K562 (cell line): ENCODE measurements around the gene SLC22A15. TPM values are rescaled to one million over a fixed set of nuclear protein-coding genes. Genes with fewer than 3 reads are reported as not detected.

ENCODE experiments used
- ATAC-seq: fragments of 200-7000 bp; cut with Tn5 transposase; 3 replicates; pipeline ENCODE4 v1.9.1; 2020; ENCODE audit warnings: moderate library complexity
- BruUV-seq: library from RNA; stranded (reverse); fragments of 400-500 nt; replicated peaks from 2 replicates; lab custom pipeline; 2021; lab: Mats Ljungman, UMichigan
- CTCF ChIA-PET: fragments of 300-600 bp; formaldehyde crosslinking; extraction: SDS; loops from one replicate; lab custom pipeline; 2021; ENCODE audit warnings: low intra/inter-chr PET ratio; lab: Yijun Ruan, JAX
- POLR2A ChIA-PET: fragments of 300-600, 350-650 bp; sonication (Branson Sonifier 250); formaldehyde crosslinking; extraction: SDS; loops from one replicate; lab custom pipeline; 2021; ENCODE audit warnings: antibody characterized with exemption, inconsistent platforms; lab: Yijun Ruan, JAX
- DNase-seq, 4 experiments: peaks; one replicate each; pipeline versions ENCODE4 v3.0.0 to v3.0.0-alpha.2; 2011 to 2018; ENCODE audit warnings: low spot score in 3 of 4, mixed read lengths in 3 of 4; ENCODE audit errors: extremely low read depth in 1 of 4
- FAIRE-seq: peaks from 2 replicates; lab custom pipeline; 2011; peaks lifted over from hg19 to GRCh38; lab: Jason Lieb, UNC
- H2AFZ ChIP-seq: 2 replicates; pipeline ENCODE4 v1.6.0; 2011; ENCODE audit warnings: low read depth, low read length, control low read depth, inconsistent platforms
- H3K27ac ChIP-seq: fragments of 200-600 bp; 3 replicates; pipeline ENCODE4 v1.8.0; 2011; ENCODE audit warnings: low read depth, mild to moderate bottlenecking, control low read depth, inconsistent platforms, low read length, moderate library complexity, mixed read lengths; ENCODE audit errors: extremely low read depth
- H3K27me3 ChIP-seq, 2 experiments: fragments of 300-600 bp in 1 of 2; 2 replicates in 1 of 2; 3 replicates in 1 of 2; pipeline versions ENCODE4 v1.6.0 to v1.8.0; 2011; ENCODE audit warnings: inconsistent platforms in 2 of 2, low read length in 2 of 2, mild to moderate bottlenecking in 1 of 2, mixed read lengths in 1 of 2, moderate library complexity in 1 of 2; ENCODE audit not compliant: control insufficient read depth in 2 of 2, insufficient read depth in 2 of 2
- H3K36me3 ChIP-seq: fragments of 300-600 bp; 3 replicates; pipeline ENCODE4 v1.8.0; 2011; ENCODE audit warnings: mild to moderate bottlenecking, low read length, inconsistent platforms; ENCODE audit not compliant: control insufficient read depth, insufficient read depth
- H3K4me1 ChIP-seq, 2 experiments: fragments of 200-600 bp in 1 of 2; replicated peaks in 1 of 2; 2 replicates in 1 of 2; 3 replicates in 1 of 2; pipeline versions ENCODE4 v1.5.1 to v1.8.0; 2011; ENCODE audit warnings: inconsistent platforms in 2 of 2, low read length in 2 of 2, mild to moderate bottlenecking in 1 of 2, mixed read lengths in 1 of 2, moderate library complexity in 1 of 2; ENCODE audit not compliant: control insufficient read depth in 2 of 2, insufficient read depth in 2 of 2
- H3K4me2 ChIP-seq: 2 replicates; pipeline ENCODE4 v1.6.1; 2011; ENCODE audit warnings: low read length, control low read depth, inconsistent platforms, mixed read lengths; ENCODE audit not compliant: insufficient read depth
- H3K4me3 ChIP-seq: fragments of 200-600 bp; sonication (generic), shearing (Covaris generic); 2 replicates; pipeline ENCODE4 v1.5.1; 2016; ENCODE audit warnings: control low read depth, inconsistent platforms
- H3K79me2 ChIP-seq: fragments of 200-600 bp; 3 replicates; pipeline ENCODE4 v1.8.0; 2011; ENCODE audit warnings: low read length, inconsistent platforms; ENCODE audit not compliant: control insufficient read depth, insufficient read depth
- H3K9ac ChIP-seq, 2 experiments: 2 replicates each; pipeline versions ENCODE4 v1.6.0 to v1.6.1; 2011; ENCODE audit warnings: low read depth in 2 of 2, low read length in 2 of 2, control low read depth in 1 of 2, inconsistent platforms in 1 of 2, mild to moderate bottlenecking in 1 of 2, mixed read lengths in 1 of 2; ENCODE audit not compliant: insufficient read depth in 1 of 2
- H3K9me1 ChIP-seq: one replicate; pipeline ENCODE4 v1.6.0; 2011; ENCODE audit warnings: inconsistent platforms, mild to moderate bottlenecking, low read length, moderate library complexity; ENCODE audit not compliant: control insufficient read depth, insufficient read depth
- H3K9me3 ChIP-seq: replicated peaks from 2 replicates; pipeline ENCODE4 v1.5.1; 2011; ENCODE audit warnings: low read depth, low read length, inconsistent platforms; ENCODE audit not compliant: control insufficient read depth, insufficient read depth
- H4K20me1 ChIP-seq: replicated peaks from 2 replicates; pipeline ENCODE4 v1.6.1; 2011; ENCODE audit warnings: low read length, inconsistent platforms, mixed read lengths; ENCODE audit not compliant: control insufficient read depth, insufficient read depth
- NONO ChIP-seq, 2 experiments: fragments of 200-400 bp in 1 of 2; fragments of 450-650 bp in 1 of 2; formaldehyde crosslinking in 1 of 2; IDR thresholded peaks; 2 replicates each; pipeline ENCODE4 v1.6.1; 2017; ENCODE audit warnings: low read depth in 2 of 2, mild to moderate bottlenecking in 2 of 2, moderate library complexity in 2 of 2, low read length in 1 of 2
- RBM34 ChIP-seq: fragments of 200-400 bp; formaldehyde crosslinking; IDR thresholded peaks from 2 replicates; pipeline ENCODE4 v1.6.1; 2018; ENCODE audit warnings: low read length, borderline replicate concordance; ENCODE audit not compliant: insufficient read depth
- SPI1 ChIP-seq: IDR thresholded peaks from 2 replicates; pipeline ENCODE4 v1.6.1; 2011; ENCODE audit warnings: low read depth, low read length, control low read depth, borderline replicate concordance
- TCF3 ChIP-seq: sonication (generic); formaldehyde crosslinking; IDR thresholded peaks from 2 replicates; pipeline ENCODE4 v1.4.0; 2020; ENCODE audit warnings: mild to moderate bottlenecking, missing genetic modification reagents
- XRCC3 ChIP-seq: fragments of 450-650 bp; IDR thresholded peaks from 2 replicates; pipeline ENCODE4 v1.6.1; 2017; ENCODE audit warnings: mild to moderate bottlenecking, moderate library complexity
- YY1 ChIP-seq, 3 experiments: IDR thresholded peaks; 2 replicates each; pipeline ENCODE4 v1.6.1; 2011; ENCODE audit warnings: low read length in 2 of 3, mild to moderate bottlenecking in 2 of 3, moderate library complexity in 2 of 3, borderline replicate concordance in 1 of 3, control low read depth in 1 of 3, low read depth in 1 of 3; ENCODE audit not compliant: insufficient read depth in 3 of 3, insufficient replicate concordance in 2 of 3, control insufficient read depth in 1 of 3, insufficient read length in 1 of 3; ENCODE audit errors: extremely low read depth in 1 of 3
- ZC3H8 ChIP-seq: fragments of 450-650 bp; IDR thresholded peaks from 2 replicates; pipeline ENCODE4 v1.6.1; 2017
- ZNF277 ChIP-seq: fragments of 250-450 bp; sonication (Bioruptor Pico); IDR thresholded peaks from 2 replicates; pipeline ENCODE4 v1.8.0; 2022; ENCODE audit warnings: inconsistent platforms, mild to moderate bottlenecking, moderate library complexity, borderline replicate concordance
- ZNF507 ChIP-seq: conservative IDR thresholded peaks from 2 replicates; pipeline ENCODE4 v1.6.1; 2017; ENCODE audit warnings: missing genetic modification characterization, missing compliant biosample characterization
- whole genome bisulfite sequencing: fragments of 100-300 bp; shearing (Covaris generic); methylation state at CpG from one replicate; pipeline ENCODE4 v1.1.6; 2016; ENCODE audit warnings: low coverage, mixed read lengths; ENCODE audit not compliant: insufficient coverage; ENCODE audit errors: missing lambda C conversion rate; 5-methylcytosine and 5-hydroxymethylcytosine counted together
- in situ Hi-C: fragments of 300-500 bp; cut with MboI; formaldehyde crosslinking; loops from 4 replicates; pipeline ENCODE4 v1.15.0; 2018; ENCODE audit warnings: inconsistent platforms, mixed read lengths
- intact Hi-C: fragments of 100-400 bp; cut with micrococcal nuclease; formaldehyde crosslinking; loops from 2 replicates; pipeline ENCODE4 v1.14.2; 2022
- polyA plus RNA-seq, 8 experiments: library from polyadenylated mRNA; depleted of rRNA in 4 of 8; stranded (reverse) in 5 of 8; unstranded in 3 of 8; fragments of >200 nt; fragmentation: Nextera tagmentation in 2 of 8; fragmentation: Illumina TruSeq in 1 of 8; extraction: Ambion mirVana in 2 of 8; extraction: Trizol in 1 of 8; gene quantifications; 2 replicates each; pipeline versions ENCODE4 v1.2.1 to v1.2.3, GENCODE V29; 2011 to 2014; ENCODE audit warnings: inconsistent platforms in 1 of 8, missing spikeins in 1 of 8
- total RNA-seq, 7 experiments: library from RNA; depleted of rRNA in 6 of 7; stranded (reverse); fragments of >200 nt in 6 of 7; fragmentation: Illumina TruSeq in 2 of 7; extraction: Trizol in 2 of 7; gene quantifications; 2 replicates each; pipeline versions ENCODE4 v1.2.1 to v1.2.3, GENCODE V29; 2011 to 2021; ENCODE audit warnings: low replicate concordance in 1 of 7

Gene SLC22A15
- total and polyA plus RNA-seq, 9 of the 15 experiments (the other 6 are each of a cell fraction or from before 2014, with no cell fraction given): 0.24 to 2.7 (median 1.2) TPM

DNA sequence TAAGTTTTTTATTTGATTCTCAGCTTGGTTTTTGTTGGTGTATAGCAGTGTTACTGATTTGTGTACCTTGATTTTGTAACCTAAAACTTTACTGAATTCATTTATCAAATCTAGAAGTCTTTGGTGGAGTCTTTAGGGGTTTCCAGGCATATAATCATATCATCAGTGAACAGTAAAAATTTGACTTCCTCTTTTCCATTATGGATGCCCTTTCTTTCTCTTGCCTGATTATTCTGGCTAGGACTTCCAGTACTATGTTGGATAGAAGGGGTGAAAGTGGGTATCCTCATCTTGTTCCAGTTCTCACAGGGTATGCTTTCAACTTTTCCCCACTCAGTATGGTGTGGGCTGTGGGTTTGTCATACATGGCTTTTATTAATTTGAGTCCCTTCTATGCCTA lies 111.3 kb downstream of the SLC22A15 start:
- no peak overlapping the region for H3K4me2 ChIP-seq
- no peaks in the 10 kb centered on the region for H4K20me1 ChIP-seq
- no peak for ATAC-seq
- no peaks in the 10 kb centered on the region for H3K9me3 ChIP-seq
- H3K27ac ChIP-seq: no peak overlapping the region
- no peaks in the 10 kb centered on the region for H3K4me1 ChIP-seq
- FAIRE-seq: no peak
- H2AFZ ChIP-seq: no peak overlapping the region
- intact Hi-C loops: no loop called here
- no peak for DNase-seq
- no peaks in the 10 kb centered on the region for H3K36me3 ChIP-seq
- BruUV-seq: no TSS peak
- no peaks in the 10 kb centered on the region for H3K79me2 ChIP-seq
- TF ChIP-seq TCF3 (CRISPR knock-in tag): no peak
- peak; percentile 81 for TF ChIP-seq SPI1
- no peak overlapping the region for H3K9ac ChIP-seq
- ChIA-PET CTCF (no interaction called here), POLR2A (no interaction called here)
- H3K27me3 ChIP-seq: no peaks in the 10 kb centered on the region
- H3K9me1 ChIP-seq: no peaks in the 10 kb centered on the region
- in situ Hi-C loops: no loop called here
- H3K4me3 ChIP-seq: no peak overlapping the region

GRCh38 chr1:116089870-116090269 lies 113.6 kb downstream of the SLC22A15 start:
- Histone ChIP-seq H3K9me1 (no peaks in the 10 kb centered on the region), H3K4me1 (no peaks in the 10 kb centered on the region), H3K4me3 (no peak overlapping the region), H3K27me3 (no peaks in the 10 kb centered on the region), H3K9me3 (no peaks in the 10 kb centered on the region), H3K9ac (no peak overlapping the region), H3K4me2 (no peak overlapping the region), H4K20me1 (no peaks in the 10 kb centered on the region), H3K36me3 (no peaks in the 10 kb centered on the region), H3K79me2 (no peaks in the 10 kb centered on the region), H3K27ac (no peak overlapping the region), H2AFZ (no peak overlapping the region)
- peak; percentile 65 for TF ChIP-seq ZNF507 (tag)
- no peak for TF ChIP-seq XRCC3
- TF ChIP-seq NONO (IDR thresholded peaks at IDR 0.05; ENCODE audit: low read depth in 2 of 2, low read length in 1 of 2): no peak
- TF ChIP-seq RBM34: no peak
- no peak for TF ChIP-seq ZC3H8
- no peak for TF ChIP-seq YY1 (IDR thresholded peaks at IDR 0.05; ENCODE audit: borderline replicate concordance in 1 of 3, control insufficient read depth in 1 of 3, extremely low read depth in 1 of 3, insufficient read depth in 3 of 3, insufficient read length in 1 of 3, insufficient replicate concordance in 2 of 3, low read depth in 1 of 3, low read length in 2 of 3)
- no peak for TF ChIP-seq ZNF277 (CRISPR knock-in tag)
- CTCF ChIA-PET: no interaction called here
- BruUV-seq: no TSS peak
- POLR2A ChIA-PET: no interaction called here
- in situ Hi-C loops (no loop called here), intact Hi-C loops (no loop called here)
- DNase-seq: no peak
- FAIRE-seq: no peak
- WGBS: 0% methylated on average over 1 of the region's 1 CpG
- no peak for ATAC-seq
